Liver (tissue), 3 donors: ENCODE data around the gene LHFPL6.

Experiments
- HNF4G ChIP-seq: IDR thresholded peaks from 2 replicates; pipeline ENCODE4 v1.6.1; 2016; ENCODE audit warnings: antibody characterized with exemption
- YY1 ChIP-seq: IDR thresholded peaks from 2 replicates; pipeline ENCODE4 v1.6.1; 2016; ENCODE audit warnings: antibody characterized with exemption, mild to moderate bottlenecking
- TF ChIP-seq, protein P1 (sequence below): fragments of 150-350 bp; IDR thresholded peaks from 2 replicates; pipeline ENCODE4 v1.5.1; 2017; ENCODE audit warnings: improper control_type of control experiment, low read depth, low read length; ENCODE audit not compliant: missing input control
- donor health status: healthy.
- donor health status: healthy.

- TF ChIP-seq, protein P1, sequence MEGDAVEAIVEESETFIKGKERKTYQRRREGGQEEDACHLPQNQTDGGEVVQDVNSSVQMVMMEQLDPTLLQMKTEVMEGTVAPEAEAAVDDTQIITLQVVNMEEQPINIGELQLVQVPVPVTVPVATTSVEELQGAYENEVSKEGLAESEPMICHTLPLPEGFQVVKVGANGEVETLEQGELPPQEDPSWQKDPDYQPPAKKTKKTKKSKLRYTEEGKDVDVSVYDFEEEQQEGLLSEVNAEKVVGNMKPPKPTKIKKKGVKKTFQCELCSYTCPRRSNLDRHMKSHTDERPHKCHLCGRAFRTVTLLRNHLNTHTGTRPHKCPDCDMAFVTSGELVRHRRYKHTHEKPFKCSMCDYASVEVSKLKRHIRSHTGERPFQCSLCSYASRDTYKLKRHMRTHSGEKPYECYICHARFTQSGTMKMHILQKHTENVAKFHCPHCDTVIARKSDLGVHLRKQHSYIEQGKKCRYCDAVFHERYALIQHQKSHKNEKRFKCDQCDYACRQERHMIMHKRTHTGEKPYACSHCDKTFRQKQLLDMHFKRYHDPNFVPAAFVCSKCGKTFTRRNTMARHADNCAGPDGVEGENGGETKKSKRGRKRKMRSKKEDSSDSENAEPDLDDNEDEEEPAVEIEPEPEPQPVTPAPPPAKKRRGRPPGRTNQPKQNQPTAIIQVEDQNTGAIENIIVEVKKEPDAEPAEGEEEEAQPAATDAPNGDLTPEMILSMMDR: no peak
- TF ChIP-seq HNF4G (no peak), YY1 (no peak)
Observed at GRCh38 chr13:39531646-39532045, 71.3 kb downstream of the LHFPL6 start.
